GM12878 (cell line): ENCODE data around the gene UBE2L5. TPM values are rescaled to one million over a fixed set of nuclear protein-coding genes. Genes with fewer than 3 reads are reported as not detected.

Experiments used
- ATAC-seq: fragments of 200-7000 bp; cut with Tn5 transposase; 3 replicates; pipeline ENCODE4 v1.9.1; 2020; ENCODE audit warnings: mild to moderate bottlenecking, moderate library complexity
- BruUV-seq: library from RNA; stranded (reverse); fragments of 400-500 nt; replicated peaks from 2 replicates; lab custom pipeline; 2021; lab: Mats Ljungman, UMichigan
- CTCF ChIA-PET: fragments of 300-600 bp; sonication (Branson Sonifier 250); formaldehyde crosslinking; extraction: SDS; loops from one replicate; lab custom pipeline; 2021; ENCODE audit warnings: inconsistent platforms; lab: Yijun Ruan, JAX
- POLR2A ChIA-PET: fragments of 350-600 bp; formaldehyde crosslinking; extraction: SDS; loops from one replicate; lab custom pipeline; 2021; ENCODE audit warnings: inconsistent platforms; lab: Charles Lee
- RAD21 ChIA-PET: fragments of 300-600 bp; sonication (Branson Sonifier 250); formaldehyde crosslinking; loops from one replicate; lab custom pipeline; 2023; ENCODE audit warnings: antibody characterized with exemption; ENCODE audit not compliant: unreplicated experiment; lab: Charles Lee
- SMC1A ChIA-PET: fragments of 300-600 bp; sonication (Branson Sonifier 250); formaldehyde crosslinking; loops from one replicate; lab custom pipeline; 2023; ENCODE audit not compliant: unreplicated experiment, uncharacterized antibody; lab: Charles Lee
- DNase-seq: peaks from one replicate; pipeline ENCODE4 v3.0.0-alpha.2; 2011; ENCODE audit warnings: low read depth, low spot score
- FAIRE-seq: peaks from 3 replicates; lab custom pipeline; 2011; peaks lifted over from hg19 to GRCh38; lab: Jason Lieb, UNC
- H2AFZ ChIP-seq: 2 replicates; pipeline ENCODE4 v1.6.0; 2011; ENCODE audit warnings: low read depth, low read length, control low read depth; ENCODE audit not compliant: control insufficient read depth
- H3K27ac ChIP-seq: 2 replicates; pipeline ENCODE4 v1.5.1; 2011; ENCODE audit warnings: control low read depth; ENCODE audit not compliant: control insufficient read depth, insufficient read depth
- H3K27me3 ChIP-seq, 2 experiments: replicated peaks in 1 of 2; 2 replicates each; pipeline versions ENCODE4 v1.6.0 to v1.6.1; 2011; ENCODE audit warnings: low read length in 1 of 2; ENCODE audit not compliant: control insufficient read depth in 2 of 2, insufficient read depth in 2 of 2
- H3K36me3 ChIP-seq, 2 experiments: 2 replicates each; pipeline ENCODE4 v1.5.1; 2011; ENCODE audit warnings: low read length in 1 of 2; ENCODE audit not compliant: control insufficient read depth in 2 of 2, insufficient read depth in 2 of 2
- H3K4me1 ChIP-seq: 2 replicates; pipeline ENCODE4 v1.6.1; 2011; ENCODE audit warnings: mild to moderate bottlenecking, low read length, moderate library complexity, mixed read lengths; ENCODE audit not compliant: control insufficient read depth, insufficient read depth
- H3K4me2 ChIP-seq: 2 replicates; pipeline ENCODE4 v1.6.0; 2011; ENCODE audit warnings: control low read depth; ENCODE audit not compliant: control insufficient read depth, insufficient read depth
- H3K4me3 ChIP-seq: fragments of 200-600 bp; sonication (generic); 2 replicates; pipeline ENCODE4 v1.5.1; 2016
- H3K79me2 ChIP-seq: 2 replicates; pipeline ENCODE4 v1.6.0; 2011; ENCODE audit warnings: low read length; ENCODE audit not compliant: control insufficient read depth, insufficient read depth
- H3K9ac ChIP-seq: 2 replicates; pipeline ENCODE4 v1.8.0; 2011; ENCODE audit warnings: low read length, control low read depth, mixed read lengths; ENCODE audit not compliant: control insufficient read depth, insufficient read depth
- H3K9me3 ChIP-seq: replicated peaks from 3 replicates; pipeline ENCODE4 v1.5.1; 2011; ENCODE audit warnings: mild to moderate bottlenecking, low read length; ENCODE audit not compliant: control insufficient read depth, insufficient read depth
- H4K20me1 ChIP-seq: 2 replicates; pipeline ENCODE4 v1.6.0; 2011; ENCODE audit not compliant: control insufficient read depth, insufficient read depth
- ATF7 ChIP-seq: fragments of 450-650 bp; IDR thresholded peaks from 2 replicates; pipeline ENCODE4 v1.6.1; 2016; ENCODE audit warnings: low read depth, mild to moderate bottlenecking
- EP300 ChIP-seq, 2 experiments: fragments of 150-350 bp in 1 of 2; IDR thresholded peaks; 2 replicates each; pipeline ENCODE4 v1.6.1; 2011 to 2012; ENCODE audit warnings: low read depth in 2 of 2, low read length in 2 of 2, borderline replicate concordance in 1 of 2, improper control_type of control experiment in 1 of 2, inconsistent platforms in 1 of 2; ENCODE audit not compliant: control insufficient read depth in 1 of 2
- FOXK2 ChIP-seq: fragments of 450-650 bp; IDR thresholded peaks from 2 replicates; pipeline ENCODE4 v1.6.1; 2017; ENCODE audit warnings: mild to moderate bottlenecking, moderate library complexity
- KDM1A ChIP-seq: fragments of 200-600 bp; sonication (generic); IDR thresholded peaks from 2 replicates; pipeline ENCODE4 v1.6.1; 2016; ENCODE audit warnings: borderline replicate concordance
- MEF2B ChIP-seq: fragments of 450-650 bp; IDR thresholded peaks from 2 replicates; pipeline ENCODE4 v1.6.1; 2018; ENCODE audit warnings: mild to moderate bottlenecking, moderate library complexity; ENCODE audit not compliant: partially characterized antibody, poor library complexity, severe bottlenecking
- MTA2 ChIP-seq: fragments of 450-650 bp; IDR thresholded peaks from 2 replicates; pipeline ENCODE4 v1.6.1; 2016; ENCODE audit warnings: low read depth, mild to moderate bottlenecking, moderate library complexity
- PML ChIP-seq: IDR thresholded peaks from 2 replicates; pipeline ENCODE4 v1.6.1; 2012; ENCODE audit warnings: low read length, inconsistent platforms
- SIN3A ChIP-seq: IDR thresholded peaks from 2 replicates; pipeline ENCODE4 v1.6.1; 2012; ENCODE audit warnings: low read depth, low read length, improper control_type of control experiment
- SREBF2 ChIP-seq: IDR thresholded peaks from 2 replicates; pipeline ENCODE4 v1.6.1; 2012; ENCODE audit warnings: mild to moderate bottlenecking, low read length
- SRF ChIP-seq, 2 experiments: IDR thresholded peaks; 2 replicates each; pipeline ENCODE4 v1.6.1; 2011; ENCODE audit warnings: low read depth in 2 of 2, low read length in 2 of 2, mild to moderate bottlenecking in 1 of 2, moderate library complexity in 1 of 2
- STAT1 ChIP-seq: fragments of 450-650 bp; conservative IDR thresholded peaks from 2 replicates; pipeline ENCODE4 v1.6.1; 2014; ENCODE audit warnings: antibody characterized with exemption, mild to moderate bottlenecking
- TARDBP ChIP-seq: IDR thresholded peaks from 2 replicates; pipeline ENCODE4 v1.6.1; 2016; ENCODE audit warnings: borderline replicate concordance
- TCF7 ChIP-seq: IDR thresholded peaks from 2 replicates; pipeline ENCODE4 v1.6.1; 2014; ENCODE audit warnings: antibody characterized with exemption, borderline replicate concordance
- WGBS: methylation state at CpG from one replicate; pipeline ENCODE4 v1.1.6; 2016; ENCODE audit warnings: low lambda C conversion rate; ENCODE audit not compliant: insufficient replicate concordance, insufficient coverage; ENCODE audit errors: missing lambda C conversion rate; 5-methylcytosine and 5-hydroxymethylcytosine counted together
- in situ Hi-C: fragments of 300-500 bp; cut with MboI; formaldehyde crosslinking; loops from 9 replicates; pipeline ENCODE4 v1.14.3; 2018; ENCODE audit warnings: mixed read lengths
- intact Hi-C: fragments of 100-400 bp; cut with micrococcal nuclease; formaldehyde crosslinking; loops from one replicate; pipeline ENCODE4 v1.14.2; 2022; ENCODE audit not compliant: unreplicated experiment
- polyA plus RNA-seq, 11 experiments: library from polyadenylated mRNA; depleted of rRNA in 4 of 11; unstranded in 6 of 11; stranded (reverse) in 5 of 11; fragments of >200 nt; fragmentation: Nextera tagmentation in 4 of 11; fragmentation: Illumina TruSeq in 1 of 11; extraction: Ambion mirVana in 4 of 11; extraction: Trizol in 1 of 11; gene quantifications; 1 replicate in 1 of 11; 2 replicates in 10 of 11; pipeline versions ENCODE4 v1.2.1 to v1.2.3, GENCODE V29; 2011 to 2016; ENCODE audit warnings: inconsistent platforms in 2 of 11, missing spikeins in 2 of 11, low read depth in 1 of 11
- total RNA-seq, 4 experiments: library from RNA; depleted of rRNA in 3 of 4; stranded (reverse); fragments of >200 nt in 3 of 4; fragmentation: Illumina TruSeq in 1 of 4; extraction: Trizol in 1 of 4; gene quantifications; 2 replicates each; pipeline versions ENCODE4 v1.2.1 to v1.2.3, GENCODE V29; 2013 to 2021
- TF ChIP-seq, protein P1 (sequence below): fragments of 450-650 bp; formaldehyde crosslinking; IDR thresholded peaks from 2 replicates; pipeline ENCODE4 v1.4.0; 2020; ENCODE audit warnings: mild to moderate bottlenecking, moderate library complexity
- TF ChIP-seq, protein P2 (sequence below): fragments of 450-650 bp; IDR thresholded peaks from 2 replicates; pipeline ENCODE4 v1.6.1; 2016; ENCODE audit warnings: mild to moderate bottlenecking, moderate library complexity, borderline replicate concordance

The UBE2L5 gene
- total and polyA plus RNA-seq, 10 of the 15 experiments (the other 5 are each of a cell fraction or from before 2014, with no cell fraction given) = 0.03 to 1.1 (median 0.19) TPM; not detected in 2

DNA sequence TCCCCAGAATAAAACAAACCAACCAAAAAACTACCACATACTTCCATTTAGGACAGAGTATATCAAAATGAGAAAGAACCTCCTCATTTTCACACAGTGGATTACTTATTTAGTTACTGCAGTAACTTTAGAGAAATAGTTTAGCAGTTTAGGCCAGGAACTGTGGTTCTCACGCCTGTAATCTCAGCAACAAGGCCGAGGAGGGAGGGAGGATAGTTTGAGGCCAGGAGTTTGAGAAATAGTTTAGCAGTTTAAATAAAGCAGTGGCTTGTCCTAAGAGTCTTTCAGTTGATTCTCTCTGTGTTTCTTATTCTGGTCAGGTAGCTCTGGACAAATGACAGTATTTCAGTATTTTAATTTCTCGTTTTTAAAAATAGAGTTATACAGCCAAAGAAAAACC is 34.0 kb downstream of the UBE2L5 start:
- no peak for ATAC-seq
- FAIRE-seq = no peak
- intact Hi-C loops = no loop called here
- Histone ChIP-seq H3K4me3 (no peak overlapping the region), H3K27ac (no peak overlapping the region), H3K36me3 (peaks cover 0 to 11% of the 10 kb centered on the region in 2 experiments; a peak in 2 of 4 replicates), H3K4me2 (no peak overlapping the region), H3K4me1 (peaks cover 2% of the 10 kb centered on the region; the same call in 1 of the 2 replicates), H3K9me3 (no peaks in the 10 kb centered on the region), H3K79me2 (no peaks in the 10 kb centered on the region), H4K20me1 (no peaks in the 10 kb centered on the region), H2AFZ (no peak overlapping the region), H3K27me3 (no peaks in the 10 kb centered on the region), H3K9ac (no peak overlapping the region)
- RAD21 ChIA-PET = interaction anchor here (0.9 to 1.8 kb wide), 5 partner anchors 11 to 64 kb away, joined by 3 to 9 read pairs (median 4); partner anchors contain the start of gene UBE2L5
- CTCF ChIA-PET = no interaction called here
- POLR2A ChIA-PET = interaction anchor here (0.6 kb wide), 1 partner anchor 32 kb away, joined by 3 read pairs; no protein-coding TSS in a partner anchor
- in situ Hi-C loops = no loop called here
- WGBS = 56% methylated on average over 3 of the region's 3 CpGs
- no TSS peak for BruUV-seq
- no peak for DNase-seq
- TF ChIP-seq FOXK2 (no peak), TCF7 (no peak), SIN3A (no peak), KDM1A (no peak), MTA2 (no peak), STAT1 (no peak), SRF (IDR thresholded peaks at IDR 0.05; ENCODE audit: low read depth in 2 of 2, low read length in 2 of 2) (no peak), PML (no peak), ATF7 (no peak), EP300 (IDR thresholded peaks at IDR 0.05; ENCODE audit: borderline replicate concordance in 1 of 2, control insufficient read depth in 1 of 2, low read depth in 2 of 2, low read length in 2 of 2) (no peak), TARDBP (no peak), SREBF2 (no peak), MEF2B (no peak)
- TF ChIP-seq, protein P1, sequence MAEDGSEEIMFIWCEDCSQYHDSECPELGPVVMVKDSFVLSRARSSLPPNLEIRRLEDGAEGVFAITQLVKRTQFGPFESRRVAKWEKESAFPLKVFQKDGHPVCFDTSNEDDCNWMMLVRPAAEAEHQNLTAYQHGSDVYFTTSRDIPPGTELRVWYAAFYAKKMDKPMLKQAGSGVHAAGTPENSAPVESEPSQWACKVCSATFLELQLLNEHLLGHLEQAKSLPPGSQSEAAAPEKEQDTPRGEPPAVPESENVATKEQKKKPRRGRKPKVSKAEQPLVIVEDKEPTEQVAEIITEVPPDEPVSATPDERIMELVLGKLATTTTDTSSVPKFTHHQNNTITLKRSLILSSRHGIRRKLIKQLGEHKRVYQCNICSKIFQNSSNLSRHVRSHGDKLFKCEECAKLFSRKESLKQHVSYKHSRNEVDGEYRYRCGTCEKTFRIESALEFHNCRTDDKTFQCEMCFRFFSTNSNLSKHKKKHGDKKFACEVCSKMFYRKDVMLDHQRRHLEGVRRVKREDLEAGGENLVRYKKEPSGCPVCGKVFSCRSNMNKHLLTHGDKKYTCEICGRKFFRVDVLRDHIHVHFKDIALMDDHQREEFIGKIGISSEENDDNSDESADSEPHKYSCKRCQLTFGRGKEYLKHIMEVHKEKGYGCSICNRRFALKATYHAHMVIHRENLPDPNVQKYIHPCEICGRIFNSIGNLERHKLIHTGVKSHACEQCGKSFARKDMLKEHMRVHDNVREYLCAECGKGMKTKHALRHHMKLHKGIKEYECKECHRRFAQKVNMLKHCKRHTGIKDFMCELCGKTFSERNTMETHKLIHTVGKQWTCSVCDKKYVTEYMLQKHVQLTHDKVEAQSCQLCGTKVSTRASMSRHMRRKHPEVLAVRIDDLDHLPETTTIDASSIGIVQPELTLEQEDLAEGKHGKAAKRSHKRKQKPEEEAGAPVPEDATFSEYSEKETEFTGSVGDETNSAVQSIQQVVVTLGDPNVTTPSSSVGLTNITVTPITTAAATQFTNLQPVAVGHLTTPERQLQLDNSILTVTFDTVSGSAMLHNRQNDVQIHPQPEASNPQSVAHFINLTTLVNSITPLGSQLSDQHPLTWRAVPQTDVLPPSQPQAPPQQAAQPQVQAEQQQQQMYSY (CRISPR knock-in tag) = no peak
- TF ChIP-seq, protein P2, sequence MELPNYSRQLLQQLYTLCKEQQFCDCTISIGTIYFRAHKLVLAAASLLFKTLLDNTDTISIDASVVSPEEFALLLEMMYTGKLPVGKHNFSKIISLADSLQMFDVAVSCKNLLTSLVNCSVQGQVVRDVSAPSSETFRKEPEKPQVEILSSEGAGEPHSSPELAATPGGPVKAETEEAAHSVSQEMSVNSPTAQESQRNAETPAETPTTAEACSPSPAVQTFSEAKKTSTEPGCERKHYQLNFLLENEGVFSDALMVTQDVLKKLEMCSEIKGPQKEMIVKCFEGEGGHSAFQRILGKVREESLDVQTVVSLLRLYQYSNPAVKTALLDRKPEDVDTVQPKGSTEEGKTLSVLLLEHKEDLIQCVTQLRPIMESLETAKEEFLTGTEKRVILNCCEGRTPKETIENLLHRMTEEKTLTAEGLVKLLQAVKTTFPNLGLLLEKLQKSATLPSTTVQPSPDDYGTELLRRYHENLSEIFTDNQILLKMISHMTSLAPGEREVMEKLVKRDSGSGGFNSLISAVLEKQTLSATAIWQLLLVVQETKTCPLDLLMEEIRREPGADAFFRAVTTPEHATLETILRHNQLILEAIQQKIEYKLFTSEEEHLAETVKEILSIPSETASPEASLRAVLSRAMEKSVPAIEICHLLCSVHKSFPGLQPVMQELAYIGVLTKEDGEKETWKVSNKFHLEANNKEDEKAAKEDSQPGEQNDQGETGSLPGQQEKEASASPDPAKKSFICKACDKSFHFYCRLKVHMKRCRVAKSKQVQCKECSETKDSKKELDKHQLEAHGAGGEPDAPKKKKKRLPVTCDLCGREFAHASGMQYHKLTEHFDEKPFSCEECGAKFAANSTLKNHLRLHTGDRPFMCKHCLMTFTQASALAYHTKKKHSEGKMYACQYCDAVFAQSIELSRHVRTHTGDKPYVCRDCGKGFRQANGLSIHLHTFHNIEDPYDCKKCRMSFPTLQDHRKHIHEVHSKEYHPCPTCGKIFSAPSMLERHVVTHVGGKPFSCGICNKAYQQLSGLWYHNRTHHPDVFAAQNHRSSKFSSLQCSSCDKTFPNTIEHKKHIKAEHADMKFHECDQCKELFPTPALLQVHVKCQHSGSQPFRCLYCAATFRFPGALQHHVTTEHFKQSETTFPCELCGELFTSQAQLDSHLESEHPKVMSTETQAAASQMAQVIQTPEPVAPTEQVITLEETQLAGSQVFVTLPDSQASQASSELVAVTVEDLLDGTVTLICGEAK = no peak
- SMC1A ChIA-PET = interaction anchor here (1.1 to 1.9 kb wide), 5 partner anchors 11 to 25 kb away, joined by 3 to 9 read pairs (median 5); no protein-coding TSS in a partner anchor
